ENCODE results near the gene R3HDM4.

Gene R3HDM4

DNA sequence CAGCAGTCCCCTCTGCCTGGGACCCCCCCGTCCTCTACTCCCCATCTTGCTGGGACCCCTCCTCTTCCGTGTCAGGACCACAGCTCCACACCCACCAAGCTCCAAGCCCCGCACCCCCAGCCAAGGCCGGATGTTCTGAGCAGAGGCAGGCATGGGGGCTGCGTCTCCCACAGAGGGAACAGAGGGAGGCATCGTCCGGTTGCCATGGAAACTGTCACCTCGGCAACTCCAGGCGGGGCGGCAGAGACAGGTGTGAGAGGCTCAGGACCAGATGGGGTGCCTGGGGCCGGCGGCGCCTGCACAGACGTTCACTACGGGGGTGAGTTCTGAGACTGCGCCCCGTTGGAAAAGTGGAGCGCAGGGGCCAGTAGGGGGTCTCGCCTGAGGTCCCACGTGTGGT, 14.4 kb downstream of the R3HDM4 start:
- Histone ChIP-seq H3K4me3 (ENCODE audit: low read length, poor library complexity, severe bottlenecking) (no peak overlapping the region), H3K4me2 (ENCODE audit: low read depth, low read length, poor library complexity, severe bottlenecking) (no peak overlapping the region)

GRCh38 chr19:897442-898039, 15.5 kb downstream of the R3HDM4 start:
- Histone ChIP-seq H3K27me3 (ENCODE audit: insufficient read depth, low read length, poor library complexity, severe bottlenecking) (no peaks in the 10 kb centered on the region), H3K79me2 (ENCODE audit: insufficient read depth, low read length) (peaks cover under 1% of the 10 kb centered on the region; the same call in 1 of the 2 replicates), H3K36me3 (ENCODE audit: insufficient read depth, low read length) (no peaks in the 10 kb centered on the region), H3K9me3 (ENCODE audit: insufficient read depth, low read depth, low read length) (no peaks in the 10 kb centered on the region), H4K20me1 (ENCODE audit: insufficient read depth, low read length, poor library complexity, severe bottlenecking) (peaks cover 3% of the 10 kb centered on the region), H3K4me2 (ENCODE audit: low read depth, low read length, poor library complexity, severe bottlenecking) (no peak overlapping the region), H3F3A (ENCODE audit: low read depth) (no peaks in the 10 kb centered on the region), H3K4me3 (ENCODE audit: low read length, poor library complexity, severe bottlenecking) (no peak overlapping the region), H3K9me2 (replicated peaks; ENCODE audit: low read depth, low read length) (no peaks in the 10 kb centered on the region), H2AFZ (ENCODE audit: low read length) (no peak overlapping the region), H3K9ac (ENCODE audit: low read depth, low read length, poor library complexity, severe bottlenecking) (no peak overlapping the region), H3K4me1 (ENCODE audit: insufficient read depth, low read length, poor library complexity, severe bottlenecking) (no peaks in the 10 kb centered on the region)
- no peak for TF ChIP-seq EZH2phosphoT487 (IDR thresholded peaks at IDR 0.05; ENCODE audit: borderline replicate concordance)
- no peak for TF ChIP-seq CTCF (conservative IDR thresholded peaks at IDR 0.05; ENCODE audit: low read length)

More for the DNA sequence above, 14.4 kb downstream of the R3HDM4 start:
- Histone ChIP-seq H3K9me3 (ENCODE audit: insufficient read depth, low read depth, low read length) (no peaks in the 10 kb centered on the region), H3K4me1 (ENCODE audit: insufficient read depth, low read length, poor library complexity, severe bottlenecking) (no peaks in the 10 kb centered on the region), H4K20me1 (ENCODE audit: insufficient read depth, low read length, poor library complexity, severe bottlenecking) (peaks cover 3% of the 10 kb centered on the region), H3K36me3 (ENCODE audit: insufficient read depth, low read length) (no peaks in the 10 kb centered on the region), H2AFZ (ENCODE audit: low read length) (no peak overlapping the region), H3K27me3 (ENCODE audit: insufficient read depth, low read length, poor library complexity, severe bottlenecking) (no peaks in the 10 kb centered on the region), H3K79me2 (ENCODE audit: insufficient read depth, low read length) (no peaks in the 10 kb centered on the region), H3K9me2 (replicated peaks; ENCODE audit: low read depth, low read length) (no peaks in the 10 kb centered on the region), H3F3A (ENCODE audit: low read depth) (no peaks in the 10 kb centered on the region), H3K9ac (ENCODE audit: low read depth, low read length, poor library complexity, severe bottlenecking) (no peak overlapping the region)
- TF ChIP-seq CTCF (conservative IDR thresholded peaks at IDR 0.05; ENCODE audit: low read length) (no peak), EZH2phosphoT487 (IDR thresholded peaks at IDR 0.05; ENCODE audit: borderline replicate concordance) (no peak)

DNA sequence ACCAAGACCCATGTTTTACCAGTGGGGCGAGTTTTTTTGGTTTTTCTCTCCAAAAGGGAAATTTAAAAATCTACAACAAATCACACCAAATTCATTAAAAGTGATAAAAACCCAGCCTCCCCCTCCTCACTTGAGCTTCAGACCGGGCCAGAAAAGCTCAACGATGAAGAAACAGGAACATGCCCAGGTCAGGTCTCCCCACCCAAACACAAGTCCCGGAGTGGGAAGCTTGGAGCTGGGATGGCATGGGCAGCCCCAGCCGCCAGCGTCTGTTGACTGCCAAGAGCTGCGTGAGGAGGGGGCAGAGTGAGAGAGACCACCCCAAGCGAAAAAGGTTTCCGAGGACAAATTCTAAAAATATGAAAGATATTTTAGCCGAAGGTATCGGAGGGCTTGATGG, 16.0 kb downstream of the R3HDM4 start:
- no peaks in the 10 kb centered on the region for H3K36me3 ChIP-seq (ENCODE audit: insufficient read depth, low read length)
- peaks cover 6% of the 10 kb centered on the region for H4K20me1 ChIP-seq (ENCODE audit: insufficient read depth, low read length, poor library complexity, severe bottlenecking)
- H3K27me3 ChIP-seq (ENCODE audit: insufficient read depth, low read length, poor library complexity, severe bottlenecking), result no peaks in the 10 kb centered on the region
- no peaks in the 10 kb centered on the region for H3K4me1 ChIP-seq (ENCODE audit: insufficient read depth, low read length, poor library complexity, severe bottlenecking)
- H2AFZ ChIP-seq (ENCODE audit: low read length), result no peak overlapping the region
- H3K9ac ChIP-seq (ENCODE audit: low read depth, low read length, poor library complexity, severe bottlenecking), result no peak overlapping the region
- TF ChIP-seq EZH2phosphoT487 (IDR thresholded peaks at IDR 0.05; ENCODE audit: borderline replicate concordance) (no peak), CTCF (conservative IDR thresholded peaks at IDR 0.05; ENCODE audit: low read length) (no peak)
- H3K9me2 ChIP-seq (replicated peaks; ENCODE audit: low read depth, low read length), result no peaks in the 10 kb centered on the region
- H3K9me3 ChIP-seq (ENCODE audit: insufficient read depth, low read depth, low read length), result no peaks in the 10 kb centered on the region
- no peak overlapping the region for H3K4me2 ChIP-seq (ENCODE audit: low read depth, low read length, poor library complexity, severe bottlenecking)
- H3F3A ChIP-seq (ENCODE audit: low read depth), result no peaks in the 10 kb centered on the region
- no peak overlapping the region for H3K4me3 ChIP-seq (ENCODE audit: low read length, poor library complexity, severe bottlenecking)
- peaks cover 6% of the 10 kb centered on the region; the same call in 1 of the 2 replicates for H3K79me2 ChIP-seq (ENCODE audit: insufficient read depth, low read length)

Data from Loucy (cell line).